ENCODE results near the gene TBX1.

GRCh38 chr22:19766240-19766510, 5.6 kb downstream of the TBX1 start:
- TF ChIP-seq FOSL1 (CRISPR knock-in tag; IDR thresholded peaks at IDR 0.05; ENCODE audit: borderline replicate concordance) = no peak
- TF ChIP-seq TAF1 (CRISPR knock-in tag; IDR thresholded peaks at IDR 0.05) = no peak
- no peak for TF ChIP-seq HDAC6 (IDR thresholded peaks at IDR 0.05; ENCODE audit: low read depth, low read length)
- no peak for TF ChIP-seq NFIB (CRISPR knock-in tag; IDR thresholded peaks at IDR 0.05; ENCODE audit: borderline replicate concordance)
- no peak for TF ChIP-seq ZNF468 (CRISPR knock-in tag; IDR thresholded peaks at IDR 0.05)
- TF ChIP-seq, protein P1, sequence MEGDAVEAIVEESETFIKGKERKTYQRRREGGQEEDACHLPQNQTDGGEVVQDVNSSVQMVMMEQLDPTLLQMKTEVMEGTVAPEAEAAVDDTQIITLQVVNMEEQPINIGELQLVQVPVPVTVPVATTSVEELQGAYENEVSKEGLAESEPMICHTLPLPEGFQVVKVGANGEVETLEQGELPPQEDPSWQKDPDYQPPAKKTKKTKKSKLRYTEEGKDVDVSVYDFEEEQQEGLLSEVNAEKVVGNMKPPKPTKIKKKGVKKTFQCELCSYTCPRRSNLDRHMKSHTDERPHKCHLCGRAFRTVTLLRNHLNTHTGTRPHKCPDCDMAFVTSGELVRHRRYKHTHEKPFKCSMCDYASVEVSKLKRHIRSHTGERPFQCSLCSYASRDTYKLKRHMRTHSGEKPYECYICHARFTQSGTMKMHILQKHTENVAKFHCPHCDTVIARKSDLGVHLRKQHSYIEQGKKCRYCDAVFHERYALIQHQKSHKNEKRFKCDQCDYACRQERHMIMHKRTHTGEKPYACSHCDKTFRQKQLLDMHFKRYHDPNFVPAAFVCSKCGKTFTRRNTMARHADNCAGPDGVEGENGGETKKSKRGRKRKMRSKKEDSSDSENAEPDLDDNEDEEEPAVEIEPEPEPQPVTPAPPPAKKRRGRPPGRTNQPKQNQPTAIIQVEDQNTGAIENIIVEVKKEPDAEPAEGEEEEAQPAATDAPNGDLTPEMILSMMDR (CRISPR knock-in tag; IDR thresholded peaks at IDR 0.05) = no peak
- no peak for TF ChIP-seq ZNF138 (CRISPR knock-in tag; IDR thresholded peaks at IDR 0.05; ENCODE audit: low read depth)
- TF ChIP-seq GRHL1 (CRISPR knock-in tag; conservative IDR thresholded peaks at IDR 0.05) = no peak
- TF ChIP-seq NFIC (IDR thresholded peaks at IDR 0.05; ENCODE audit: low read length) = no peak
